Epithelial cell of esophagus (primary cell): Measurements from ENCODE around the gene CIART.

Source experiments
- DNase-seq: peaks from one replicate; pipeline ENCODE4 v3.0.0; 2010; ENCODE audit warnings: low read depth
- H3K4me3 ChIP-seq: 2 replicates; pipeline ENCODE4 v1.5.1; 2011; ENCODE audit warnings: mild to moderate bottlenecking, low read length, control low read depth
- CTCF ChIP-seq: IDR thresholded peaks from 2 replicates; pipeline ENCODE4 v1.5.1; 2011; ENCODE audit warnings: low read depth, mild to moderate bottlenecking, low read length, control low read depth, inconsistent platforms; ENCODE audit not compliant: insufficient read depth; ENCODE audit errors: missing control alignments

Gene CIART

GRCh38 chr1:150256554-150257341 lies 25.6 kb upstream of the CIART start:
- no peak for TF ChIP-seq CTCF
- no peak for DNase-seq
- no peak overlapping the region for H3K4me3 ChIP-seq

DNA sequence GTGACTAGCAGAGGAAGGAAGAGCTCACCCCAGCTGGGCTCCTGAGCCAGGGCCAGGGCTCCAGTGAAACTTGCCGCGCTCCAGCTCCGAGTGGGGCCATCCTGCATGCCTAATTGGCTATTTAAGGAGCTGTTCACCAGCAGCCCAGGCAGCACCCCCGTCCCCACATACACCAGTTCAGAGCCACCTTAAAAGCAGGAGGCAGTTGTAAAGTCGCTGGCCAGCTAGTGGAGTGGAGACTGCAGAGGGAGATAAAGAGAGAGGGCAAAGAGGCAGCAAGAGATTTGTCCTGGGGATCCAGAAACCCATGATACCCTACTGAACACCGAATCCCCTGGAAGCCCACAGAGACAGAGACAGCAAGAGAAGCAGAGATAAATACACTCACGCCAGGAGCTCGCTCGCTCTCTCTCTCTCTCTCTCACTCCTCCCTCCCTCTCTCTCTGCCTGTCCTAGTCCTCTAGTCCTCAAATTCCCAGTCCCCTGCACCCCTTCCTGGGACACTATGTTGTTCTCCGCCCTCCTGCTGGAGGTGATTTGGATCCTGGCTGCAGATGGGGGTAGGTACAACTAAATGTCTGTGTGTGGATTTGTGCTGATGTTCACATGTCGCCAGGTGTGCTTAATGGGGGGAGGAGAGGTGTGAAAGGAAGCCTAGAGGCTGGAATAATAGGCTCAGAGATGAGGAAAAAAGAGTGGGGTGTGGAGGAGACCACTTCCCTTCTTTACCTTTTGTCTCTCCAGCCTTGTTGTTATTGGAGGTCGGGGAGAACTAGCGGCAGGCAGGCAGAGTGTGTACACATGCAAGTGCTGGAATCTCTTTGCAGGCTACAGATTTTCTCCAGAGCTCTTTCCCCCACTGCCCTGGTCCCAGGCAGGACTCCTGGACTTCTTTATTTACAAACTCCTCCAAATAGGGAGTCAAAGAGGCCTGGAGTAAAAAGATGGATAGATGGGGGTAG lies 24.4 kb upstream of the CIART start, which contains the start of gene CA14:
Gene CA14 (plus strand): TSS at position 151 of the 962 bp plus-strand sequence. CDS start 355 bp downstream, at position 506.
- no peak within 1 kb of the TSS for H3K4me3 ChIP-seq
- no peak for DNase-seq
- TF ChIP-seq CTCF = no peak

GRCh38 chr1:150259217-150259616 lies 23.1 kb upstream of the CIART start:
- H3K4me3 ChIP-seq = no peak overlapping the region
- no peak for DNase-seq
- no peak for TF ChIP-seq CTCF

DNA sequence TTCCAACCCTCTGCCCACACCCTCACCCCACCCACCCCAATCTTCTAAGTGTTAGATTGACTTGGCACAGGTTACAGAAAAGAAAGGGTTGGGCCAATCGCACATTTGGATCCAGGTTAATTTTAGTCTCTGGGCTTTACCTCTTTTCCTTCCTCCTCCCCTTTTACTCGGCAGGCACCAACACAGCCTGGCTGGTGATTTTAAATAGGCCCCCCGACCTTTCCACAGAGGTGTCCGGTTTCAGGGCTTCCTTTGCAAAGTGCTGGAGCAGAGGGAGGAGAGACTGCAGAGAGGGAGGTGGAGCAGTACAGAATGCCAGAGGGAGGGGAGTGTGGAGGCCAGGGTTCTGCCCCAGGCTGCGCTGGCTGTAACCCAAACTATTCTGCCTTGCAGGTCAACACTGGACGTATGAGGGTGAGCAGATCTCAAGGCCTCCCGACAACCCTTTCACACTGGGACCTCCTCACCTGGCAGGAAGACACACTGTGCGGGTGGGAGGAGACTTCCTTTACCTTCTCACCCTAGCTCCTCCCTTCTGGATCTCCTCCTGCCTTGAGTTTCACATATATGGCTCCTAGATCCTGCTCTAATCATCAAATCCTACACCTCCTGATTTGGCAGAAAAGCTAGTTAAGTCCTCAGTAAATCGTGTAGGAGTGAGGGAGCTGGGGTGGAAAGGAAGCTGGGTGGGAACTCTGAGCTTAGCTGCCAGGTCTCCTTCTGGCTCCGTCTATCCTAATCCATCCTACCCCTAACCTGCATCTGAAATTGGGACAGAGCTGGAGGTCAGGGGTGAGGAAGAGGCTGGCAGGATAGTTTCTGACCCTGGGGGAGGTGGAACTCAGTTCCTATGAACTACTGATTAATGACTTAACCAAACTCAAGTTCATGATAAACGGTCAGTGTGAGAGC lies 22.3 kb upstream of the CIART start:
- TF ChIP-seq CTCF = no peak
- peak overlapping the region; percentile 20 for H3K4me3 ChIP-seq
- DNase-seq = peak; percentile 50

- DNase-seq = no peak
- TF ChIP-seq CTCF = no peak
- H3K4me3 ChIP-seq = no peak overlapping the region
These were observed 21.0 kb upstream of the CIART start for GRCh38 chr1:150261367-150261766.
